Motor neuron (in vitro differentiated cells): ENCODE results near the gene GAD2. TPM values are rescaled to one million over a fixed set of nuclear protein-coding genes. Genes with fewer than 3 reads are reported as not detected.

ENCODE experiments used
- ATAC-seq, 8 experiments: fragments of 200-7000 bp; cut with Tn5 transposase; replicated peaks in 6 of 8; 2 replicates each; pipeline ENCODE4 v1.8.0; 2021; ENCODE audit warnings: mild to moderate bottlenecking in 8 of 8, moderate library complexity in 8 of 8
- H3K27ac ChIP-seq, 2 donors: fragments of 250-450 bp; sonication (Bioruptor Pico); 2 replicates each; pipeline ENCODE4 v1.9.0; 2021; ENCODE audit warnings: antibody characterized with exemption in 2 of 2, mild to moderate bottlenecking in 2 of 2, moderate library complexity in 1 of 2
- H3K4me1 ChIP-seq, 2 donors: fragments of 250-450 bp; sonication (Bioruptor Pico); replicated peaks in 1 of 2; 2 replicates each; pipeline ENCODE4 v1.6.1; 2021; ENCODE audit warnings: antibody characterized with exemption in 2 of 2, mild to moderate bottlenecking in 2 of 2, moderate library complexity in 1 of 2
- H3K4me3 ChIP-seq, 5 donors: fragments of 250-450 bp; sonication (Bioruptor Pico); 2 replicates each; pipeline ENCODE4 v1.9.0; 2021; ENCODE audit warnings: antibody characterized with exemption in 5 of 5, mild to moderate bottlenecking in 5 of 5, moderate library complexity in 4 of 5
- WGBS, 10 experiments: fragments of 450-650 bp; shearing (Covaris generic); methylation state at CpG; one replicate each; pipeline ENCODE4 v1.0.0; 2022; 5-methylcytosine and 5-hydroxymethylcytosine counted together
- in situ Hi-C, 9 experiments: fragments of 400-800 bp; cut with MboI; loops; one replicate each; pipeline ENCODE4 v1.15.0; 2021; ENCODE audit warnings: low sequenced_read_pairs in 9 of 9, low pct_unique_long_range_greater_than_20kb in 2 of 9; ENCODE audit not compliant: unreplicated experiment in 9 of 9
- total RNA-seq, 8 experiments: library from RNA; unstranded; fragments of 300-600 nt; gene quantifications; 2 replicates each; pipeline versions ENCODE4 v1.2.3 to v1.2.4, GENCODE V29; 2022

GAD2 gene
- total RNA-seq, 8 experiments from 2014 or later = 0.05 to 2.8 (median 0.32) TPM; not detected in 1

GRCh38 chr10:26214004-26214403 is 2.6 kb upstream of the GAD2 start:
- ATAC-seq = peak in 3 of 8 experiments; percentile 11 to 25 (median 22)
- in situ Hi-C loops = no loop called here
- H3K4me1 ChIP-seq = peaks cover 17 to 21% of the 10 kb centered on the region in 2 donors
- H3K27ac ChIP-seq = no peak overlapping the region
- 0 to 32% (median 18%) methylated on average over 1 to 7 of the region's 7 CpGs; no CpG with 5 or more reads in 2 of the 10 experiments for WGBS, 10 experiments
- no peak overlapping the region for H3K4me3 ChIP-seq

GRCh38 chr10:26214551-26215395 is 1.8 kb upstream of the GAD2 start:
- Histone ChIP-seq H3K4me1 (peaks cover 17 to 21% of the 10 kb centered on the region in 2 donors), H3K4me3 (peak overlapping the region in 4 of 5 donors; percentile 18 to 34 (median 28)), H3K27ac (no peak overlapping the region)
- no peak for ATAC-seq
- WGBS, 10 experiments = 7 to 53% (median 18%) methylated on average over 1 to 13 of the region's 34 CpGs; no CpG with 5 or more reads in 2 of the 10 experiments
- in situ Hi-C loops = no loop called here

- in situ Hi-C loops = no loop called here
- peak in 3 of 8 experiments; percentile 14 to 18 (median 16) for ATAC-seq
- no peak overlapping the region for H3K27ac ChIP-seq
- H3K4me3 ChIP-seq = peak overlapping the region; percentile 18 to 34 (median 31)
- 0 to 16% (median 2%) methylated on average over 1 to 13 of the region's 31 CpGs; no CpG with 5 or more reads in 1 of the 10 experiments for WGBS, 10 experiments
- H3K4me1 ChIP-seq = peaks cover 17 to 21% of the 10 kb centered on the region in 2 donors
These were observed 1.1 kb upstream of the GAD2 start for GRCh38 chr10:26215396-26215934.

GRCh38 chr10:26215935-26216584 is 514 bp upstream of the GAD2 start:
- ATAC-seq = peak in 7 of 8 experiments; percentile 49 to 95 (median 87)
- in situ Hi-C loops = no loop called here
- Histone ChIP-seq H3K27ac (no peak overlapping the region), H3K4me3 (peak overlapping the region; percentile 18 to 34 (median 31)), H3K4me1 (peaks cover 17 to 21% of the 10 kb centered on the region in 2 donors)
- WGBS, 10 experiments = 0 to 60% (median 0%) methylated on average over 2 to 11 of the region's 57 CpGs; no CpG with 5 or more reads in 5 of the 10 experiments

GRCh38 chr10:26217396-26218086 is 967 bp downstream of the GAD2 start:
- peak in 5 of 8 experiments; percentile 7 to 34 (median 11) for ATAC-seq
- peaks cover 17 to 21% of the 10 kb centered on the region in 2 donors for H3K4me1 ChIP-seq
- 0 to 13% (median 3%) methylated on average over 5 to 12 of the region's 64 CpGs; no CpG with 5 or more reads in 3 of the 10 experiments for WGBS, 10 experiments
- H3K27ac ChIP-seq = no peak overlapping the region
- in situ Hi-C loops = no loop called here
- peak overlapping the region; percentile 9 to 33 (median 22) for H3K4me3 ChIP-seq

- ATAC-seq = no peak
- WGBS, 10 experiments = 0 to 80% (median 50%) methylated on average over 1 of the region's 1 CpG; no CpG with 5 or more reads in 3 of the 10 experiments
- Histone ChIP-seq H3K4me1 (peaks cover 11 to 17% of the 10 kb centered on the region in 2 donors), H3K27ac (no peak overlapping the region), H3K4me3 (peak overlapping the region in 1 of 5 donors; percentile 33)
- in situ Hi-C loops = no loop called here
These were observed 3.1 kb downstream of the GAD2 start for GRCh38 chr10:26219676-26220075.

- no peak overlapping the region for H3K27ac ChIP-seq
- in situ Hi-C loops = no loop called here
- peak overlapping the region in 1 of 5 donors; percentile 33 for H3K4me3 ChIP-seq
These were observed 4.3 kb downstream of the GAD2 start for GRCh38 chr10:26220901-26221300.

GRCh38 chr10:26221541-26221940 is 5.0 kb downstream of the GAD2 start:
- no peak for ATAC-seq
- H3K4me1 ChIP-seq = peaks cover 0 to 10% of the 10 kb centered on the region in 2 donors
- H3K27ac ChIP-seq = no peak overlapping the region
- no peak overlapping the region for H3K4me3 ChIP-seq
- WGBS, 10 experiments = 0 to 100% (median 33%) methylated on average over 1 to 5 of the region's 9 CpGs; no CpG with 5 or more reads in 3 of the 10 experiments
- in situ Hi-C loops = no loop called here

More at GRCh38 chr10:26220901-26221300, 4.3 kb downstream of the GAD2 start:
- no peak for ATAC-seq
- H3K4me1 ChIP-seq = peaks cover 0 to 10% of the 10 kb centered on the region in 2 donors

- WGBS, 10 experiments = 0 to 80% (median 51%) methylated on average over 1 to 3 of the region's 3 CpGs; no CpG with 5 or more reads in 3 of the 10 experiments
- in situ Hi-C loops = no loop called here
- H3K4me1 ChIP-seq = peaks cover 0 to 7% of the 10 kb centered on the region in 2 donors
- H3K4me3 ChIP-seq = no peak overlapping the region
- no peak overlapping the region for H3K27ac ChIP-seq
- no peak for ATAC-seq
These were observed 6.0 kb downstream of the GAD2 start for GRCh38 chr10:26222563-26222962.

- Histone ChIP-seq H3K4me3 (no peak overlapping the region), H3K4me1 (no peaks in the 10 kb centered on the region), H3K27ac (no peak overlapping the region)
- WGBS, 10 experiments = 0 to 87% (median 35%) methylated on average over 1 to 4 of the region's 4 CpGs
- no peak for ATAC-seq
- in situ Hi-C loops = no loop called here
These were observed 8.7 kb downstream of the GAD2 start for GRCh38 chr10:26225322-26225721.

- in situ Hi-C loops = no loop called here
- no peak overlapping the region for H3K27ac ChIP-seq
- 10 to 100% (median 84%) methylated on average over 1 to 4 of the region's 5 CpGs; no CpG with 5 or more reads in 3 of the 10 experiments for WGBS, 10 experiments
- H3K4me1 ChIP-seq = no peaks in the 10 kb centered on the region
- no peak for ATAC-seq
- no peak overlapping the region for H3K4me3 ChIP-seq
These were observed 11.2 kb downstream of the GAD2 start for GRCh38 chr10:26227786-26228185.

- H3K4me1 ChIP-seq = peaks cover 0 to 5% of the 10 kb centered on the region in 2 donors
- no peak overlapping the region for H3K4me3 ChIP-seq
- H3K27ac ChIP-seq = no peak overlapping the region
- in situ Hi-C loops = no loop called here
- WGBS, 10 experiments = 8 to 100% (median 93%) methylated on average over 1 to 5 of the region's 5 CpGs; no CpG with 5 or more reads in 3 of the 10 experiments
- ATAC-seq = no peak
These were observed 15.6 kb downstream of the GAD2 start for GRCh38 chr10:26232174-26232573.
